T47D (cell line): Measurements from ENCODE around the gene XXYLT1.

Experiments
- DNase-seq, 2 experiments: peaks; one replicate each; pipeline versions ENCODE4 v3.0.0 to v3.0.0-alpha.2; 2011 to 2012; ENCODE audit warnings: low read depth in 1 of 2, low spot score in 1 of 2
- JUND ChIP-seq: IDR thresholded peaks from 2 replicates; pipeline ENCODE4 v1.6.1; 2012; ENCODE audit warnings: low read depth
- in situ Hi-C: cut with HindIII; loops from 2 replicates; pipeline ENCODE4 v1.10.0; 2016; ENCODE audit warnings: low sequenced_read_pairs, low pct_unique_long_range_greater_than_20kb

XXYLT1 gene

DNA sequence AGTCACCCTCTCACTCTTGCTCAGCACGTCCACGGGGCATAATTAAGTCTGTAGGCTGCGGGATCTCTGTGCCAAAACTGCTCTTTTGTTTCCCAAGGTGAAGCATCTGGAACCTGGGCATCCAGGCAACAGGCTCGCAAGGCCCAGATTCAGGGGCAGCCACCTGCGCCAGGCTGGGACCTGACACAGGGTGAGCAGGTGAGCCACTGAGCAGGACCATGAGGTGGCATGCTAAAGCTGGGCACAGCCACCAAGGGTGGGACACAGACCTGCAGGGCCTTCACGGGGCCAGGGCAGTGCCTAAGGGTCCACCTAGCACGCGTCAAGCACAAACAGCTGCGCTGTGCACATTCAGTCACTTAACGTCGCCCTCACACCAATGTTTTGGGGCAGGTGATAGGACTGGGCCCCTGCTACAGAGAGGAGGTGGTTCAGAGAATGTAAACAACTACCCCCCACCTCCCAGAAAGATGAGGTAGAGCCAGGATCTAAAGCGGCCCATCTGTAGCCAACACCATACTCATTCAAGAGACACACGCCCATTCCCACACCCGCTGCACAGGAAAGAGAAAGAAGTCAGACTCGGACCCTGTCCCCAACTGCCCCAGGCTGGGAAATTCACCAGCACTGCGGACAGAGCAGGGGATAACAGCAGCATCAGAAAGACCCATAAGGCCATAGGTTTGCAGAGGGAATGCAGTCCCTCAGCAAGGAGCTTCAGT is 16.3 kb downstream of the XXYLT1 start:
- TF ChIP-seq JUND, result no peak
- no peak for DNase-seq
- in situ Hi-C loops, result no loop called here

DNA sequence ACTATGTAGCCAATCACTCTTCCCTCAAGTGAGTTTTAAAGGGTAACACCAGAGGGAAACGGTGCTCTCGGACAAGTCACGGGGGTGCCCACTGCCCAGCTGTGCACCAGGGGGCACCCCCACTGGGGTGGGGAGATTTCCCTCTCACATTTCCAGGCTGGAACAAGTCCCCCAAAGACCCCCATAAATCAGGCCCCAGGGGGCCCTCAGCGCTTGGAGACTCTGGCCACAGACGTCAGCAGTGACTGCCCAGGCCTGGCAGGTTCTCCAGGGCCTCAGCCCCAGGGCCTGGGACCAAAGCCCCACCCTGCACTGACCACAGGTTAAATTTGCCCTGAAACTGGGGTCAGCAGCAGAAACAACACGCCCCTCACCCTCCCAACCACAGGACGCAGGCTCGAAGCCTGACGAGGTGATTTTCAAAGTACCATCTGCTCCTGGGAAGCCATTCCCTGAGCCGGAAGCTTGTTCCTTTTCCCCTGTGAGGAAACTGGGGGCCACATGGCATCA is 17.0 kb downstream of the XXYLT1 start:
- in situ Hi-C loops, result no loop called here
- no peak for DNase-seq
- TF ChIP-seq JUND, result no peak

DNA sequence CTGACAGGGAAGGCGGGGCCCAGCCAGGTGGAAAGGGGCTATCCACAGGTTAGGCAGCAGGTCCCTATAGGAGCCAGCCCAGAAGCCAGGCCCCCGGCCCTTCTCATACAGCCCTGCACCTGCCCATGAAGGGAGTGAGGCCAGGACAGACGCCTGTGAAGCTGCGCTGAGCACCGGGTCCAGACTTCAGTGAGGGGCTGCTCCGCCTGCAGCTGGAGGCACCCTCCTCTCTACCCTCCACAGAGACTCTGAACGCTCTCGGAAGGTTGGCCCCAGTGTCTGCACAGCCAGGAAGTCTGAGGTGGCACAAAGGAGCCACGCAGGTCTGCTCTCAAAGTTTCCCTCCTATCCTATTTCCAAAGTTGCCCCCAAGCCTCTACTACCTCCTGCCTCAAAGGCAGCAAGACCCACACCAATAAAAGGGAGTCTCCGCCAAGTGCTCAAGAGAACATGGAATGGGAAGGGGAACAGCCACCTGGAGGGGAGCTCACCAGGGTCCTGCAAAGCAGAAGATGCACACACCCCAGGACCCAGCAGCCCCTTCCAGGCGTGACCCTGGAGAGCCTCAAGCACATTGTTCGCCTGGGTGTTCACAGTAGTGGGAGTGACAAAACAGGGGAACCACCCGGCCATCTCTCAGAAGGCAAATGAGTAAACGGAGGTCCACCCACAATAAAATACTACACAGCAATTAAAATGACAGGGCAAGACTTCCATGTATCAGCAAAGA is 19.5 kb downstream of the XXYLT1 start:
- in situ Hi-C loops, result no loop called here
- DNase-seq, result no peak
- TF ChIP-seq JUND, result no peak

DNA sequence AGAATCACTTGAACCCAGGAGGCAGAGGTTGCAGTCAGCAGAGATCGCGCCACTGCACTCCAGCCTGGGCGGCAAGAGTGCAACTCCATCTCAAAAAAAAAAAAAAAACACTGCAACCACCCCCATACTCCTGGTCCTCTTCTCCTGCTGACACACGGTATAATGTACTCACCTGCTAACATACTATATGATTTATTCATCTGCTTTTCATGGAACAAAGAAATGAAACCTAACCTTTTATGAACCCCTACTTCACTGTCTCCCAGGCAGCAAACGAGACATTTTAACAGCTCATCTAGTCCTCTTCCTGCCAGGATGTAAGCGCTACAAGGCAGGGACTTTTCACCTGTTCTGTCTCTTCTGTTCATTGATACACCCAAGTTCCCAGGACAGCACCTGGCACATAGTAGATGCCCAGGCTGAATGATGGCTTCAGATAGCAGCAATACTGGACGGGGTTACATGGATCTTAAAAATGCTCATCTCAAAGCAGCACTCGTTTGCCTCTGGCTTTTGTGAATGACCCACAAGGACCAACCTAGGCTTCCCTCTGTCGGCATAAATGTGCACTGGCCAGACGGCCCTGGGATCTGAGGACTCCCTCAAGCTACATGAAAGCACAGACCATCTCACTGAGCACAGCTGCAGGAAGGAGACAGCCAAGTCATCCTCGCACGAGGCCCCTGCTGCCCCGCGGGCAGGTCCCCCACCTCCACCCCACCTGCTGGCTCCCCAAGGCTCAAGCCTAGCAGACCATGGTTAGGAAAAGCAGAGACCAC is 20.3 kb downstream of the XXYLT1 start:
- no peak for TF ChIP-seq JUND
- in situ Hi-C loops, result no loop called here
- no peak for DNase-seq

DNA sequence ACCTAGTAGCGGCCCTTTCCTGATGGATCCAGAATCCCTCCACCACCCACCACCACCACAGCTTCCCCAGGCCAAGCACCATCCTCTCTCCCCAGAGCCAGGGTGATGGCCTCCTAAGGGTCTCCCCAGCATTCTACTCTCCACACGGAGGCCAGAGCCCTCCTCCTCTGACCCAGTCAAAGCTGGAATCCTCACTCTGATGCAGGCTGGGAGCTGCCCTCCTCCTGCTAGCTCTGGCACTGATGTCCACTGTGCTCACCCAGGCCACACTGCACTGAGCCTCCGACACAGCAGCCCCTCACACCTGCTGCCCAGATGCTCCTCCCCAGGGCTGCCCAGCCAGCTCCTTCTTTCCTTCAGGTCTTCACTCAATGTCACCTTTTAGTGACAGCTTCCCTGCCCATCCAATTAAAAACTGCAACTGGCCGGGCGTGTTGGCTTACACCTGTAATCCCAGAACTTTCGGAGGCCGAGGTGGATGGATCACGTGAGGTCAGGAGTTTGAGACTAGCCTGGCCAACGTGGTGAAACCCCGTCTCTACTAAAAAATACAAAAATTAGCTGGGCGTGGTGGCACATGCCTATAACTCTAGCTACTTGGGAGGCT is 21.0 kb downstream of the XXYLT1 start:
- no peak for DNase-seq
- TF ChIP-seq JUND, result no peak
- in situ Hi-C loops, result no loop called here

DNA sequence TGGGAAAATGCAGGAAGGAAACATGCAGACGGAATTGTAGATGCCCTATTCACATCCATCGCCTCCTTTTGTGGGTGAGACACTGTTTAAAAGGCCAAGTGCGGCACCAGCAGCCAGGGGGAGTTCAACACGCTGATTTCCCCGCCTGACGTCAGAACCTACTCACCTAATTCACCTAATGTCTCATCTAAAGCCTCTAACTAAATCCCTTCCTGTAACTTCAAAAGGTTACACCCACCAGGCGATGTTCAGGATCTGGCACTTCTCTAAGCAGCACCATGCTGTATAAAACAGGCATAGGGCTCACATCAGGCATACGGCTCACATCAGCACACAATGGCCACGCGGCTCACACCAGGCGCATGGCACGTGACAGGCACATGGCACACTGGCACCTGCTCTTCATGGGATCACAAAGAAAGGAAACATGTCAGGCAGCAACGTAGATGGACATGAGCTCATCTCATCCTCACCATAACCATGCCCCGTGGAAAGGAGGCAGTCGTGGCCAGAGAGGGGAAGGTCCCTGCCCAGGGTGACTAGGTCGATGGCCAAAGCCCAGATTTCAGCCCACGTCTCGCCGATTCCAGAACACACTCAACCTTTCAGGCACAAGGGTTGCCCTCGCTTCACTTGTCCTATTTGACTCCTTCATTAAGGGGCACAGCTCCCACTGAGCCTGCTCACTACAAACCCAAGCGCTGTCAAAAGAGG is 21.7 kb downstream of the XXYLT1 start:
- in situ Hi-C loops, result no loop called here
- DNase-seq, result no peak
- no peak for TF ChIP-seq JUND

DNA sequence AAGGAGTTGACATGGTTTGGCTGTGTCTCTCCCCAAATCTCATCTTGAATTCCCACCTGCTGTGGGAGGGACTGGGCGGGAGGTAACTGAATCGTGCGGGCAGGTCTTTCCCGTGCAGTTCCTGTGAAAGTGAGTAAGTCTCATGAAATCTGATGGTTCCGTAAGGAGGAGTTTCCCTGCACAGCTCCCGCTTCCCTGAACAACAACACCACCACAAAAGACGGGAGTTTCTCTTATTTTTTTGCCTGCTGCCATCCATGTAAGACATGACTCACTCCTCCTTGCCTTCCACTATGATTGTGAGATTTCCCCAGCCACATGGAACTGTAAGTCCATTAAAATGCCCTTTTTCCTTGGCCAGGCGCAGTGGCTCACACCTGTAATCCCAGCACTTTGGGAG is 22.7 kb downstream of the XXYLT1 start:
- in situ Hi-C loops, result no loop called here
- TF ChIP-seq JUND, result no peak
- no peak for DNase-seq

DNA sequence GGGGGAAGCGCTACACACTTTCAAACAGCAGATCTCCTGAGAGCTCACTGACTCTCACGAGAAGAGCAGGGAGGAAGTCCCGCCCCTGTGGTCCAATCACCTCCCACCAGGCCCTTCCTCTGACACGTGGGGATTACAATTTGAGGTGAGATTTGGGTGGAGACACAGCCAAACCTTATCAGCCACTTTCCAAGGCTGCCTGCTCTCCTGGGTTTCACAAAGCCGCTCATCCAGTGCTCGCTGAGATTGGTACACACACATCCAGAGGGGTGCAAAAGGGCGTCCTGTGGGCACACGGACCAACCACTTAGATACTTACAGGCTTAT is 23.1 kb downstream of the XXYLT1 start:
- in situ Hi-C loops, result no loop called here
- TF ChIP-seq JUND, result no peak

DNA sequence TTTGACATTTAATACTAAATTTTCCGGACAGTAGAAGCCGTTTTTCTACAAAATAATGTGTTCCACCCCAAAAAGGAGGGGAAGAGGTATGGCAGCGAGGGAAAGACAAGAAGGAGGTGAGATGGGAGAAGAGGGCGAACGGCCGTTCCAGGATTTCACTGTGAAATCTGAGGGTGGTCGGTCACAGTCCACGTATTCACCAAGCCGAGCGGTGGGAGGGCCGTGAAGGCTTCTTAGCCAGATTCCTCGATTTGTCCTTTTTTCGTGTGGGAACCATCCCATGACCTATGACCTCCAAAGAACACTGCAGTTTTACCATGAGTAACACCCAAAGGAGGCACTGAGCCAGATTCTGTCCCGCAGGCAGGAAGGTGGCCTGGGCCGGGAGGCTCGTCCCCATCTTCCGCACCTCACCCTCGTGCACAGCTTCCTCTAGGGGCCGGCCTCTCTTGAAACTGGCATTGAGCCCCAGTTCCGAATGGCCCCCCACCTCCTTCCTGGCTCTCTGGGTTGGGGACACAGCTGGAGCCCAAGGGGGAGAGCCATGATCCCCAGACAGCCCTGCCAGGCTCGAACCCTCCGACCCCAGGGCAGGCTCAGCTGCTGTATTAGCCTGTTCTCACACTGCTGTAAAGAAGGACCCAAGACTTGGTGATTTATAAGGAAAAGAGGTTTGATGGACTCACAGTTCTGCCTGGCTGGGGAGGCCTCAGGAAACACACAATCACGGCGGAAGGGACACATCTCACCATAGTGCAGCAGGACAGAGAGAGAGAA is 23.7 kb downstream of the XXYLT1 start:
- no peak for DNase-seq
- no peak for TF ChIP-seq JUND
- in situ Hi-C loops, result no loop called here

More for the DNA sequence above, 23.1 kb downstream of the XXYLT1 start:
- DNase-seq, result no peak

DNA sequence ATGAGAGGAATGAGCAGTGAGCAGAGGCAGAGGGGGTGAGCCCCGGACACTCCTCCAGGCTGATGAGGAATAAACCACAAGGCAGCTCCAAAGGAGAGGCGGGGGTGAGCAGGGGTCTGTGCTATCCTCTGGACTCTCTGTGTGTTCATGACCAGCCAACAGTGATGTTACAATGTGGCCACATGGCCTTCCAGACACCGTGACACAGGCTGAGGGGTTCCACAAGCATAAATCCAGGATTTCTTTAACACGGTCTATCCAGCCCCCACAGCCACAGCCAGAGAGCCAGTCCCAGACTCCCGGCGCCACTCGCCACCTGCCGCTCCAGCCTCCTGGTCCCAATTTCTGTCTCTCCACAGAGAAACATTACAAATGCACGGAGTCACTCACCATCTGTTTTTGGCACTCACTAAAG is 24.4 kb downstream of the XXYLT1 start:
- in situ Hi-C loops, result no loop called here
- DNase-seq, result no peak
- no peak for TF ChIP-seq JUND

DNA sequence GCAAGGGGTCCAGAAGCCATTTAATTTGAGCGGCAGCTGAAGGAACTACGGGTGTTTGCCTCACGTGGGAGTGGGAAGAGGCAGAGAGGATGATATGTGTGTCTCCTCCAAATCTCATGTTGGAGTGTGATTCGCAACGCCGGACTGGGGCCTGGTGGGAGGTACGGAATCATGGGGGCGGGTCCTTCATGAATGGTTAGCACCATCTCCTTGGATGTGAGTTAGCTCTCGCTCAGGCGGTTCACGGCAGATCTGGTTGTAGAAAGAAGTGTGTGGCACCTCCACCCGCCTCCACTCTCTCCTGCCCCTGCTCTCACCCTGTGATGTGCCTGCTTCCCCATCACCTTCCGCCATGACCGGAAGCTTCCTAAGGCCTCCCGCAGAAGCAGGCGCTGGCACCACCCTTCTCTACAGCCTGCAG is 25.4 kb downstream of the XXYLT1 start:
- DNase-seq, result no peak
- in situ Hi-C loops, result no loop called here
- TF ChIP-seq JUND, result no peak
